IPS DF 6.9 (cell line): ENCODE measurements around the gene MMAB.

ENCODE experiments used
- DNase-seq: peaks from one replicate; pipeline ENCODE4 v3.0.0-alpha.2; 2013; ENCODE audit warnings: low read depth, low spot score
- H3K27ac ChIP-seq: one replicate; pipeline ENCODE4 v1.5.1; 2013; ENCODE audit warnings: low read length, control low read depth
- H3K27me3 ChIP-seq: 2 replicates; pipeline ENCODE4 v1.6.1; 2013; ENCODE audit warnings: mild to moderate bottlenecking, low read length; ENCODE audit not compliant: control insufficient read depth, insufficient read depth
- H3K36me3 ChIP-seq: 2 replicates; pipeline ENCODE4 v1.6.1; 2013; ENCODE audit warnings: low read length; ENCODE audit not compliant: control insufficient read depth, insufficient read depth
- H3K4me1 ChIP-seq: 2 replicates; pipeline ENCODE4 v1.6.1; 2013; ENCODE audit warnings: low read length; ENCODE audit not compliant: control insufficient read depth, insufficient read depth
- H3K4me3 ChIP-seq: 2 replicates; pipeline ENCODE4 v1.5.1; 2013; ENCODE audit warnings: mild to moderate bottlenecking, low read length
- H3K9me3 ChIP-seq: 2 replicates; pipeline ENCODE4 v1.6.1; 2013; ENCODE audit warnings: low read length, inconsistent platforms; ENCODE audit not compliant: control insufficient read depth, insufficient read depth
- WGBS: extraction: QIAGEN DNeasy Blood & Tissue Kit; methylation state at CpG from one replicate; pipeline ENCODE4 v1.1.7; 2013; ENCODE audit warnings: mixed read lengths, missing lambda C conversion rate; ENCODE audit not compliant: insufficient read length, insufficient coverage; 5-methylcytosine and 5-hydroxymethylcytosine counted together

MMAB gene

GRCh38 chr12:109575683-109576082, 2.4 kb upstream of the MMAB start:
- Histone ChIP-seq H3K4me3 (no peak overlapping the region), H3K4me1 (no peaks in the 10 kb centered on the region), H3K9me3 (no peaks in the 10 kb centered on the region), H3K27ac (no peak overlapping the region), H3K36me3 (peaks cover 20% of the 10 kb centered on the region; the same call in 1 of the 2 replicates), H3K27me3 (no peaks in the 10 kb centered on the region; the same call in 1 of the 2 replicates)
- no CpG with 5 or more reads among the region's 3 CpGs for WGBS
- no peak for DNase-seq

- no peak for DNase-seq
- H3K9me3 ChIP-seq, result no peaks in the 10 kb centered on the region
- no peaks in the 10 kb centered on the region; the same call in 1 of the 2 replicates for H3K27me3 ChIP-seq
- H3K27ac ChIP-seq, result no peak overlapping the region
- no CpG with 5 or more reads among the region's 13 CpGs for WGBS
- H3K4me3 ChIP-seq, result peak overlapping the region; percentile 88; the same call in 1 of the 2 replicates
- no peaks in the 10 kb centered on the region for H3K4me1 ChIP-seq
- peaks cover 11% of the 10 kb centered on the region; the same call in 1 of the 2 replicates for H3K36me3 ChIP-seq
Observed at GRCh38 chr12:109573914-109574244, 575 bp upstream of the MMAB start.

- DNase-seq, result no peak
- Histone ChIP-seq H3K27ac (no peak overlapping the region), H3K27me3 (no peaks in the 10 kb centered on the region; the same call in 1 of the 2 replicates), H3K36me3 (peaks cover 8% of the 10 kb centered on the region; the same call in 1 of the 2 replicates), H3K9me3 (no peaks in the 10 kb centered on the region), H3K4me3 (no peak overlapping the region), H3K4me1 (no peaks in the 10 kb centered on the region)
- WGBS, result no CpG with 5 or more reads among the region's 3 CpGs
Observed at GRCh38 chr12:109572506-109572845, 828 bp downstream of the MMAB start.

- no peak for DNase-seq
- no CpG with 5 or more reads among the region's 5 CpGs for WGBS
- Histone ChIP-seq H3K4me3 (no peak overlapping the region), H3K27me3 (no peaks in the 10 kb centered on the region; the same call in 1 of the 2 replicates), H3K4me1 (no peaks in the 10 kb centered on the region), H3K9me3 (no peaks in the 10 kb centered on the region), H3K27ac (no peak overlapping the region), H3K36me3 (peaks cover 4% of the 10 kb centered on the region; the same call in 1 of the 2 replicates)
Observed at GRCh38 chr12:109571773-109572505, 1.4 kb downstream of the MMAB start.

GRCh38 chr12:109568486-109568885, 4.8 kb downstream of the MMAB start:
- DNase-seq, result no peak
- Histone ChIP-seq H3K9me3 (no peaks in the 10 kb centered on the region), H3K36me3 (peaks cover 4% of the 10 kb centered on the region; the same call in 1 of the 2 replicates), H3K4me3 (no peak overlapping the region), H3K27ac (no peak overlapping the region), H3K4me1 (no peaks in the 10 kb centered on the region), H3K27me3 (no peaks in the 10 kb centered on the region; the same call in 1 of the 2 replicates)
- WGBS, result no CpG with 5 or more reads among the region's 7 CpGs

- H3K27ac ChIP-seq, result no peak overlapping the region
- H3K4me3 ChIP-seq, result no peak overlapping the region
- H3K9me3 ChIP-seq, result no peaks in the 10 kb centered on the region
- no peaks in the 10 kb centered on the region for H3K4me1 ChIP-seq
- peaks cover 7% of the 10 kb centered on the region; the same call in 1 of the 2 replicates for H3K36me3 ChIP-seq
- no peaks in the 10 kb centered on the region; the same call in 1 of the 2 replicates for H3K27me3 ChIP-seq
- no CpG with 5 or more reads among the region's 3 CpGs for WGBS
- no peak for DNase-seq
Observed at GRCh38 chr12:109567967-109568366, 5.3 kb downstream of the MMAB start.

GRCh38 chr12:109567296-109567695, 6.0 kb downstream of the MMAB start:
- WGBS, result no CpG with 5 or more reads among the region's 10 CpGs
- H3K4me1 ChIP-seq, result no peaks in the 10 kb centered on the region
- H3K4me3 ChIP-seq, result no peak overlapping the region
- DNase-seq, result no peak
- H3K27me3 ChIP-seq, result no peaks in the 10 kb centered on the region; the same call in 1 of the 2 replicates
- H3K27ac ChIP-seq, result no peak overlapping the region
- H3K36me3 ChIP-seq, result peaks cover 12% of the 10 kb centered on the region; the same call in 1 of the 2 replicates
- no peaks in the 10 kb centered on the region for H3K9me3 ChIP-seq

GRCh38 chr12:109566424-109566823, 6.9 kb downstream of the MMAB start:
- DNase-seq, result no peak
- no CpG with 5 or more reads among the region's 8 CpGs for WGBS
- Histone ChIP-seq H3K27me3 (no peaks in the 10 kb centered on the region), H3K36me3 (peaks cover 12% of the 10 kb centered on the region; the same call in 1 of the 2 replicates), H3K4me3 (no peak overlapping the region), H3K4me1 (no peaks in the 10 kb centered on the region), H3K9me3 (no peaks in the 10 kb centered on the region), H3K27ac (no peak overlapping the region)

GRCh38 chr12:109563291-109564284, 9.7 kb downstream of the MMAB start:
- Histone ChIP-seq H3K27me3 (no peaks in the 10 kb centered on the region), H3K27ac (no peak overlapping the region), H3K4me1 (no peaks in the 10 kb centered on the region), H3K4me3 (no peak overlapping the region), H3K36me3 (peaks cover 12% of the 10 kb centered on the region; the same call in 1 of the 2 replicates), H3K9me3 (no peaks in the 10 kb centered on the region)
- WGBS, result no CpG with 5 or more reads among the region's 30 CpGs
- no peak for DNase-seq

- H3K36me3 ChIP-seq, result peaks cover 12% of the 10 kb centered on the region; the same call in 1 of the 2 replicates
- WGBS, result no CpG with 5 or more reads among the region's 4 CpGs
- no peak for DNase-seq
- no peaks in the 10 kb centered on the region for H3K27me3 ChIP-seq
- H3K4me3 ChIP-seq, result no peak overlapping the region
- H3K4me1 ChIP-seq, result no peaks in the 10 kb centered on the region
- no peaks in the 10 kb centered on the region for H3K9me3 ChIP-seq
- no peak overlapping the region for H3K27ac ChIP-seq
Observed at GRCh38 chr12:109562871-109563270, 10.4 kb downstream of the MMAB start.
